K562 (cell line): ENCODE results near the gene PXN. TPM values are rescaled to one million over a fixed set of nuclear protein-coding genes. Genes with fewer than 3 reads are reported as not detected.

ENCODE experiments used
- ATAC-seq: fragments of 200-7000 bp; cut with Tn5 transposase; 3 replicates; pipeline ENCODE4 v1.9.1; 2020; ENCODE audit warnings: moderate library complexity
- BruUV-seq: library from RNA; stranded (reverse); fragments of 400-500 nt; replicated peaks from 2 replicates; lab custom pipeline; 2021; lab: Mats Ljungman, UMichigan
- CTCF ChIA-PET: fragments of 300-600 bp; formaldehyde crosslinking; extraction: SDS; loops from one replicate; lab custom pipeline; 2021; ENCODE audit warnings: low intra/inter-chr PET ratio; lab: Yijun Ruan, JAX
- POLR2A ChIA-PET: fragments of 300-600, 350-650 bp; sonication (Branson Sonifier 250); formaldehyde crosslinking; extraction: SDS; loops from one replicate; lab custom pipeline; 2021; ENCODE audit warnings: antibody characterized with exemption, inconsistent platforms; lab: Yijun Ruan, JAX
- DNase-seq, 4 experiments: peaks; one replicate each; pipeline versions ENCODE4 v3.0.0 to v3.0.0-alpha.2; 2011 to 2018; ENCODE audit warnings: low spot score in 3 of 4, mixed read lengths in 3 of 4; ENCODE audit errors: extremely low read depth in 1 of 4
- FAIRE-seq: peaks from 2 replicates; lab custom pipeline; 2011; peaks lifted over from hg19 to GRCh38; lab: Jason Lieb, UNC
- H2AFZ ChIP-seq: 2 replicates; pipeline ENCODE4 v1.6.0; 2011; ENCODE audit warnings: low read depth, low read length, control low read depth, inconsistent platforms
- H3K27ac ChIP-seq: fragments of 200-600 bp; 3 replicates; pipeline ENCODE4 v1.8.0; 2011; ENCODE audit warnings: low read depth, mild to moderate bottlenecking, control low read depth, inconsistent platforms, low read length, moderate library complexity, mixed read lengths; ENCODE audit errors: extremely low read depth
- H3K27me3 ChIP-seq, 2 experiments: fragments of 300-600 bp in 1 of 2; 2 replicates in 1 of 2; 3 replicates in 1 of 2; pipeline versions ENCODE4 v1.6.0 to v1.8.0; 2011; ENCODE audit warnings: inconsistent platforms in 2 of 2, low read length in 2 of 2, mild to moderate bottlenecking in 1 of 2, mixed read lengths in 1 of 2, moderate library complexity in 1 of 2; ENCODE audit not compliant: control insufficient read depth in 2 of 2, insufficient read depth in 2 of 2
- H3K36me3 ChIP-seq: fragments of 300-600 bp; 3 replicates; pipeline ENCODE4 v1.8.0; 2011; ENCODE audit warnings: mild to moderate bottlenecking, low read length, inconsistent platforms; ENCODE audit not compliant: control insufficient read depth, insufficient read depth
- H3K4me1 ChIP-seq, 2 experiments: fragments of 200-600 bp in 1 of 2; replicated peaks in 1 of 2; 2 replicates in 1 of 2; 3 replicates in 1 of 2; pipeline versions ENCODE4 v1.5.1 to v1.8.0; 2011; ENCODE audit warnings: inconsistent platforms in 2 of 2, low read length in 2 of 2, mild to moderate bottlenecking in 1 of 2, mixed read lengths in 1 of 2, moderate library complexity in 1 of 2; ENCODE audit not compliant: control insufficient read depth in 2 of 2, insufficient read depth in 2 of 2
- H3K4me2 ChIP-seq: 2 replicates; pipeline ENCODE4 v1.6.1; 2011; ENCODE audit warnings: low read length, control low read depth, inconsistent platforms, mixed read lengths; ENCODE audit not compliant: insufficient read depth
- H3K4me3 ChIP-seq: fragments of 200-600 bp; sonication (generic), shearing (Covaris generic); 2 replicates; pipeline ENCODE4 v1.5.1; 2016; ENCODE audit warnings: control low read depth, inconsistent platforms
- H3K79me2 ChIP-seq: fragments of 200-600 bp; 3 replicates; pipeline ENCODE4 v1.8.0; 2011; ENCODE audit warnings: low read length, inconsistent platforms; ENCODE audit not compliant: control insufficient read depth, insufficient read depth
- H3K9ac ChIP-seq, 2 experiments: 2 replicates each; pipeline versions ENCODE4 v1.6.0 to v1.6.1; 2011; ENCODE audit warnings: low read depth in 2 of 2, low read length in 2 of 2, control low read depth in 1 of 2, inconsistent platforms in 1 of 2, mild to moderate bottlenecking in 1 of 2, mixed read lengths in 1 of 2; ENCODE audit not compliant: insufficient read depth in 1 of 2
- H3K9me1 ChIP-seq: one replicate; pipeline ENCODE4 v1.6.0; 2011; ENCODE audit warnings: inconsistent platforms, mild to moderate bottlenecking, low read length, moderate library complexity; ENCODE audit not compliant: control insufficient read depth, insufficient read depth
- H3K9me3 ChIP-seq: replicated peaks from 2 replicates; pipeline ENCODE4 v1.5.1; 2011; ENCODE audit warnings: low read depth, low read length, inconsistent platforms; ENCODE audit not compliant: control insufficient read depth, insufficient read depth
- H4K20me1 ChIP-seq: replicated peaks from 2 replicates; pipeline ENCODE4 v1.6.1; 2011; ENCODE audit warnings: low read length, inconsistent platforms, mixed read lengths; ENCODE audit not compliant: control insufficient read depth, insufficient read depth
- L3MBTL2 ChIP-seq: fragments of 450-650 bp; IDR thresholded peaks from 2 replicates; pipeline ENCODE4 v1.6.1; 2016; ENCODE audit warnings: mild to moderate bottlenecking, moderate library complexity
- MCM3 ChIP-seq: fragments of 450-650 bp; IDR thresholded peaks from 2 replicates; pipeline ENCODE4 v1.6.1; 2016
- MGA ChIP-seq: fragments of 450-650 bp; IDR thresholded peaks from 2 replicates; pipeline ENCODE4 v1.6.1; 2016; ENCODE audit warnings: mild to moderate bottlenecking, moderate library complexity
- ZNF146 ChIP-seq: IDR thresholded peaks from one replicate; pipeline ENCODE4 v1.6.1; 2018; ENCODE audit warnings: missing compliant biosample characterization; ENCODE audit not compliant: unreplicated experiment
- WGBS: fragments of 100-300 bp; shearing (Covaris generic); methylation state at CpG from one replicate; pipeline ENCODE4 v1.1.6; 2016; ENCODE audit warnings: low coverage, mixed read lengths; ENCODE audit not compliant: insufficient coverage; ENCODE audit errors: missing lambda C conversion rate; 5-methylcytosine and 5-hydroxymethylcytosine counted together
- in situ Hi-C: fragments of 300-500 bp; cut with MboI; formaldehyde crosslinking; loops from 4 replicates; pipeline ENCODE4 v1.15.0; 2018; ENCODE audit warnings: inconsistent platforms, mixed read lengths
- intact Hi-C: fragments of 100-400 bp; cut with micrococcal nuclease; formaldehyde crosslinking; loops from 2 replicates; pipeline ENCODE4 v1.14.2; 2022
- polyA plus RNA-seq, 8 experiments: library from polyadenylated mRNA; depleted of rRNA in 4 of 8; stranded (reverse) in 5 of 8; unstranded in 3 of 8; fragments of >200 nt; fragmentation: Nextera tagmentation in 2 of 8; fragmentation: Illumina TruSeq in 1 of 8; extraction: Ambion mirVana in 2 of 8; extraction: Trizol in 1 of 8; gene quantifications; 2 replicates each; pipeline versions ENCODE4 v1.2.1 to v1.2.3, GENCODE V29; 2011 to 2014; ENCODE audit warnings: inconsistent platforms in 1 of 8, missing spikeins in 1 of 8
- total RNA-seq, 7 experiments: library from RNA; depleted of rRNA in 6 of 7; stranded (reverse); fragments of >200 nt in 6 of 7; fragmentation: Illumina TruSeq in 2 of 7; extraction: Trizol in 2 of 7; gene quantifications; 2 replicates each; pipeline versions ENCODE4 v1.2.1 to v1.2.3, GENCODE V29; 2011 to 2021; ENCODE audit warnings: low replicate concordance in 1 of 7

The PXN gene
- total and polyA plus RNA-seq, 9 of the 15 experiments (the other 6 are each of a cell fraction or from before 2014, with no cell fraction given) = 4.0 to 74.1 (median 18.6) TPM

- no peaks in the 10 kb centered on the region for H4K20me1 ChIP-seq
- 17% methylated on average over 7 of the region's 7 CpGs for WGBS
- TF ChIP-seq ZNF146 (CRISPR knock-in tag) (no peak), MGA (peak; percentile 29; the same call in 1 of the 2 replicates), L3MBTL2 (peak; percentile 46), MCM3 (no peak)
- peaks cover 0 to 19% of the 10 kb centered on the region in 2 experiments; a peak in 3 of 5 replicates for H3K4me1 ChIP-seq
- H3K36me3 ChIP-seq = no peaks in the 10 kb centered on the region
- in situ Hi-C loops = no loop called here
- no peak for DNase-seq
- no peaks in the 10 kb centered on the region for H3K27me3 ChIP-seq
- no peak for FAIRE-seq
- no peak overlapping the region; a peak in 1 of 4 replicates for H3K9ac ChIP-seq
- BruUV-seq = no TSS peak
- CTCF ChIA-PET = no interaction called here
- no peak overlapping the region for H3K4me2 ChIP-seq
- no peak overlapping the region for H3K4me3 ChIP-seq
- ATAC-seq = peak; percentile 72
- no peak overlapping the region for H3K27ac ChIP-seq
- POLR2A ChIA-PET = interaction anchor here (1.4 to 7.4 kb wide), 4 partner anchors 8 to 83 kb away, joined by 3 to 102 read pairs (median 22); partner anchors contain the start of genes RNU4-1, RNU4-2 and RPLP0
- no peaks in the 10 kb centered on the region for H3K9me1 ChIP-seq
- no peaks in the 10 kb centered on the region for H3K79me2 ChIP-seq
- no peaks in the 10 kb centered on the region for H3K9me3 ChIP-seq
- intact Hi-C loops = no loop called here
- peak overlapping the region; percentile 60 for H2AFZ ChIP-seq
These were observed 17.8 kb upstream of the PXN start for GRCh38 chr12:120283318-120283717.
